ENCODE data around the gene ITPR1.

- TF ChIP-seq POLR2A (IDR thresholded peaks at IDR 0.05) = no peak
- TF ChIP-seq CTCF (IDR thresholded peaks at IDR 0.05) = no peak
These were observed 260.0 kb downstream of the ITPR1 start for GRCh38 chr3:4753073-4753691.
